GM12864 (cell line): ENCODE results near the gene S100A8.

Experiments
- DNase-seq: peaks from one replicate; pipeline ENCODE4 v3.0.0-alpha.2; 2011; ENCODE audit warnings: low read depth
- H3K4me3 ChIP-seq: 2 replicates; pipeline ENCODE4 v1.5.1; 2011; ENCODE audit warnings: mild to moderate bottlenecking, low read depth, low read length, control low read depth
- CTCF ChIP-seq: IDR thresholded peaks from 2 replicates; pipeline ENCODE4 v1.5.1; 2011; ENCODE audit warnings: low read depth, mild to moderate bottlenecking, moderate library complexity, low read length, control low read depth, inconsistent platforms; ENCODE audit errors: missing control alignments

The S100A8 gene

GRCh38 chr1:153380711-153381110, 10.2 kb downstream of the S100A8 start:
- H3K4me3 ChIP-seq, result no peak overlapping the region
- DNase-seq, result no peak

GRCh38 chr1:153379591-153379990, 11.3 kb downstream of the S100A8 start:
- no peak for DNase-seq
- H3K4me3 ChIP-seq, result no peak overlapping the region
- no peak for TF ChIP-seq CTCF

More at GRCh38 chr1:153380711-153381110, 10.2 kb downstream of the S100A8 start:
- no peak for TF ChIP-seq CTCF

GRCh38 chr1:153375511-153375910, 15.4 kb downstream of the S100A8 start, which contains the start of gene S100A12:
Gene S100A12 (minus strand): TSS chr1:153375621. CDS start chr1:153374592, 1,029 bp downstream.
- no peak for TF ChIP-seq CTCF
- H3K4me3 ChIP-seq, result no peak within 1 kb of the TSS
- DNase-seq, result no peak

GRCh38 chr1:153374071-153374470, 16.8 kb downstream of the S100A8 start:
- TF ChIP-seq CTCF, result no peak

GRCh38 chr1:153372571-153372970, 18.3 kb downstream of the S100A8 start:
- no peak for TF ChIP-seq CTCF
- H3K4me3 ChIP-seq, result no peak overlapping the region

More at GRCh38 chr1:153374071-153374470, 16.8 kb downstream of the S100A8 start:
- no peak overlapping the region for H3K4me3 ChIP-seq
- no peak for DNase-seq

GRCh38 chr1:153371231-153371630, 19.6 kb downstream of the S100A8 start:
- no peak overlapping the region for H3K4me3 ChIP-seq
- DNase-seq, result no peak
- no peak for TF ChIP-seq CTCF

More at GRCh38 chr1:153372571-153372970, 18.3 kb downstream of the S100A8 start:
- no peak for DNase-seq

- H3K4me3 ChIP-seq, result no peak overlapping the region
- DNase-seq, result no peak
- TF ChIP-seq CTCF, result no peak
Measured at GRCh38 chr1:153370146-153370545, 20.7 kb downstream of the S100A8 start.
